ENCODE measurements around the gene CDK8. TPM values are rescaled to one million over a fixed set of nuclear protein-coding genes. Genes with fewer than 3 reads are reported as not detected.

The CDK8 gene
- total and polyA plus RNA-seq, 2 donors (not counting 1 experiment from before 2014, with no cell fraction given) = 17.7 to 19.7 TPM

GRCh38 chr13:26213982-26214381, 39.9 kb upstream of the CDK8 start:
- H3K9ac ChIP-seq (ENCODE audit: insufficient read depth, low read length) = no peak overlapping the region
- DNase-seq (ENCODE audit: low read depth in 2 of 2) = no peak

GRCh38 chr13:26216042-26216441, 37.9 kb upstream of the CDK8 start:
- no peak overlapping the region for H3K27ac ChIP-seq (ENCODE audit: insufficient read depth, low read length)
- no peak overlapping the region for H2AFZ ChIP-seq (ENCODE audit: low read length)
- no peaks in the 10 kb centered on the region for H4K20me1 ChIP-seq (ENCODE audit: control insufficient read depth, extremely low read depth, insufficient read depth, low read length)
- H3K79me2 ChIP-seq (ENCODE audit: control insufficient read depth, insufficient read depth, low read length) = peaks cover 13% of the 10 kb centered on the region
- H3K4me2 ChIP-seq (ENCODE audit: extremely low read depth, insufficient read depth, low read length) = no peak overlapping the region
- no peak overlapping the region for H3K4me3 ChIP-seq (replicated peaks in 1 of 4; ENCODE audit: control extremely low read depth in 1 of 4, insufficient read depth in 1 of 4, low read depth in 3 of 4, low read length in 4 of 4)
- DNase-seq (ENCODE audit: low read depth in 2 of 2) = no peak
- H3K4me1 ChIP-seq (ENCODE audit: control insufficient read depth, extremely low read depth, insufficient read depth, low read length) = peaks cover 4% of the 10 kb centered on the region
- H3K9me3 ChIP-seq (ENCODE audit: control insufficient read depth, insufficient read depth, low read depth, low read length) = no peaks in the 10 kb centered on the region
- no peaks in the 10 kb centered on the region for H3K27me3 ChIP-seq (ENCODE audit: control insufficient read depth, insufficient read depth, low read length)
- H3K9ac ChIP-seq (ENCODE audit: insufficient read depth, low read length) = no peak overlapping the region
- H3K36me3 ChIP-seq (ENCODE audit: control insufficient read depth, insufficient read depth, low read length) = peaks cover 7% of the 10 kb centered on the region
- TF ChIP-seq CTCF (conservative IDR thresholded peaks at IDR 0.05 in 1 of 2, IDR thresholded peaks at IDR 0.05 in 1 of 2; ENCODE audit: low read depth in 1 of 2, low read length in 2 of 2) (no peak), EZH2 (IDR thresholded peaks at IDR 0.05; ENCODE audit: low read length, missing control alignments) (no peak)

More at GRCh38 chr13:26213982-26214381, 39.9 kb upstream of the CDK8 start:
- Histone ChIP-seq H3K79me2 (ENCODE audit: control insufficient read depth, insufficient read depth, low read length) (no peaks in the 10 kb centered on the region), H3K9me3 (ENCODE audit: control insufficient read depth, insufficient read depth, low read depth, low read length) (no peaks in the 10 kb centered on the region), H4K20me1 (ENCODE audit: control insufficient read depth, extremely low read depth, insufficient read depth, low read length) (no peaks in the 10 kb centered on the region), H3K4me1 (ENCODE audit: control insufficient read depth, extremely low read depth, insufficient read depth, low read length) (no peaks in the 10 kb centered on the region), H3K27ac (ENCODE audit: insufficient read depth, low read length) (no peak overlapping the region), H3K36me3 (ENCODE audit: control insufficient read depth, insufficient read depth, low read length) (peaks cover 7% of the 10 kb centered on the region), H3K4me3 (replicated peaks in 1 of 4; ENCODE audit: control extremely low read depth in 1 of 4, insufficient read depth in 1 of 4, low read depth in 3 of 4, low read length in 4 of 4) (no peak overlapping the region), H2AFZ (ENCODE audit: low read length) (no peak overlapping the region), H3K27me3 (ENCODE audit: control insufficient read depth, insufficient read depth, low read length) (no peaks in the 10 kb centered on the region), H3K4me2 (ENCODE audit: extremely low read depth, insufficient read depth, low read length) (no peak overlapping the region)
- TF ChIP-seq EZH2 (IDR thresholded peaks at IDR 0.05; ENCODE audit: low read length, missing control alignments) (no peak), CTCF (conservative IDR thresholded peaks at IDR 0.05 in 1 of 2, IDR thresholded peaks at IDR 0.05 in 1 of 2; ENCODE audit: low read depth in 1 of 2, low read length in 2 of 2) (no peak)

- no peak overlapping the region for H3K27ac ChIP-seq (ENCODE audit: insufficient read depth, low read length)
- peak overlapping the region in 2 of 4 experiments; percentile 84 to 92 for H3K4me3 ChIP-seq (replicated peaks in 1 of 4; ENCODE audit: control extremely low read depth in 1 of 4, insufficient read depth in 1 of 4, low read depth in 3 of 4, low read length in 4 of 4)
These were observed 34.2 kb upstream of the CDK8 start for GRCh38 chr13:26219726-26220125.

More at GRCh38 chr13:26219726-26220125, 34.2 kb upstream of the CDK8 start:
- TF ChIP-seq EZH2 (IDR thresholded peaks at IDR 0.05; ENCODE audit: low read length, missing control alignments) (no peak), CTCF (conservative IDR thresholded peaks at IDR 0.05 in 1 of 2, IDR thresholded peaks at IDR 0.05 in 1 of 2; ENCODE audit: low read depth in 1 of 2, low read length in 2 of 2) (no peak)
- H3K79me2 ChIP-seq (ENCODE audit: control insufficient read depth, insufficient read depth, low read length) = peaks cover 16% of the 10 kb centered on the region
- no peak overlapping the region for H3K9ac ChIP-seq (ENCODE audit: insufficient read depth, low read length)
- peak; percentile 3 to 65 for DNase-seq (ENCODE audit: low read depth in 2 of 2)
- H3K4me1 ChIP-seq (ENCODE audit: control insufficient read depth, extremely low read depth, insufficient read depth, low read length) = peaks cover 4% of the 10 kb centered on the region
- no peaks in the 10 kb centered on the region for H3K9me3 ChIP-seq (ENCODE audit: control insufficient read depth, insufficient read depth, low read depth, low read length)
- H3K27me3 ChIP-seq (ENCODE audit: control insufficient read depth, insufficient read depth, low read length) = no peaks in the 10 kb centered on the region
- H3K4me2 ChIP-seq (ENCODE audit: extremely low read depth, insufficient read depth, low read length) = peak overlapping the region; percentile 40
- no peaks in the 10 kb centered on the region for H4K20me1 ChIP-seq (ENCODE audit: control insufficient read depth, extremely low read depth, insufficient read depth, low read length)
- no peak overlapping the region for H2AFZ ChIP-seq (ENCODE audit: low read length)
- peaks cover 3% of the 10 kb centered on the region for H3K36me3 ChIP-seq (ENCODE audit: control insufficient read depth, insufficient read depth, low read length)
